Measurements from ENCODE around the gene GUCA1C. TPM values are rescaled to one million over a fixed set of nuclear protein-coding genes. Genes with fewer than 3 reads are reported as not detected.

GUCA1C gene, protein sequence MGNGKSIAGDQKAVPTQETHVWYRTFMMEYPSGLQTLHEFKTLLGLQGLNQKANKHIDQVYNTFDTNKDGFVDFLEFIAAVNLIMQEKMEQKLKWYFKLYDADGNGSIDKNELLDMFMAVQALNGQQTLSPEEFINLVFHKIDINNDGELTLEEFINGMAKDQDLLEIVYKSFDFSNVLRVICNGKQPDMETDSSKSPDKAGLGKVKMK
- total RNA-seq (2016; rRNA removed; fragmentation: Illumina TruSeq; extraction: Trizol), result not detected in 2 replicates
- not detected in 2 replicates for total RNA-seq (2016; cell fraction: cytosol; rRNA removed; fragmentation: Illumina TruSeq; extraction: Trizol; ENCODE audit: low read depth)
- not detected in 2 replicates for total RNA-seq (2016; cell fraction: insoluble cytoplasmic fraction; rRNA removed; fragmentation: Illumina TruSeq; extraction: Trizol)
- not detected in 2 replicates for total RNA-seq (2016; cell fraction: membrane; rRNA removed; fragmentation: Illumina TruSeq; extraction: Trizol)
- not detected in 2 replicates for total RNA-seq (2016; cell fraction: nucleus; rRNA removed; fragmentation: Illumina TruSeq; extraction: Trizol)
- polyA plus RNA-seq (2011; rRNA removed), result not detected in 2 replicates
- polyA plus RNA-seq (2011; cell fraction: cytosol; rRNA removed), result not detected in 2 replicates
- polyA plus RNA-seq (2011; cell fraction: nucleus; rRNA removed), result not detected in 2 replicates
- polyA plus RNA-seq (2012), result not detected in 2 replicates
- not detected in 2 replicates for polyA plus RNA-seq (2016; cell fraction: cytosol; fragmentation: Illumina TruSeq; extraction: Trizol; ENCODE audit: low read depth)
- not detected in 2 replicates for polyA plus RNA-seq (2016; cell fraction: insoluble cytoplasmic fraction; fragmentation: Illumina TruSeq; extraction: Trizol; ENCODE audit: low read depth)
- not detected in 2 replicates for polyA plus RNA-seq (2016; cell fraction: membrane; fragmentation: Illumina TruSeq; extraction: Trizol; ENCODE audit: low read depth)
- polyA plus RNA-seq (2016; cell fraction: nucleus; fragmentation: Illumina TruSeq; extraction: Trizol; ENCODE audit: insufficient read depth, low read depth), result not detected in 2 replicates
- polyA minus RNA-seq (2011; rRNA and poly(A)+ RNA removed; ENCODE audit: low replicate concordance), result not detected in 2 replicates
- polyA minus RNA-seq (2011; cell fraction: cytosol; rRNA and poly(A)+ RNA removed), result not detected in 2 replicates
- not detected in 2 replicates for polyA minus RNA-seq (2011; cell fraction: nucleus; rRNA and poly(A)+ RNA removed)
- not detected for Bru-seq, nascent RNA
- BruChase-seq, experiment 1, labeled RNA remaining after a 6-hour chase, result not detected
- not detected for BruChase-seq, experiment 2, labeled RNA remaining after a 2-hour chase
- long read RNA-seq, experiment 1, result 0 reads
- long read RNA-seq, experiment 2, result 0 reads

DNA sequence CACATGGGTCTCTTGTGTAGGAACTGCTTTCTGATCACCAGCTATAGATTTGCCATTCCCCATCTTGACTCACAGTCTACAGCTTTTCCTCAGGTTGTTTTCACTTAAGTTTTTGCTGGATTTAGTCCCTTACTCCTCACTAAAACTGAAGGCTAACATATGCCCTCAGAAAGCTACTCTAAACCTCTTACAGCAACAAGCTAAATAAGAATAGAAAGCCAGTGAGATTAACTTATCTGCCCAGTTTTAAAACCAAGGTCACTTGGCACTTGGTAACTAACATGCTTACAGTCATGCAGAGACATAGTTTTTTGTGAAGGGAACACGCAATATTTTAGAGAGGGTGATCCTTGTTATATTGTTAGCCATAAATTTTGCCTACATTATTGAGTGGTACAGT is at the start of gene GUCA1C:
Gene GUCA1C, minus strand, starts transcription at position 180 of the 400 bp plus-strand sequence. Its CDS starts 117 bp downstream, at position 63.
- Histone ChIP-seq H3K4me3 (replicated peaks in 1 of 3; ENCODE audit: insufficient read depth in 1 of 3, low read depth in 2 of 3, low read length in 3 of 3) (no peak within 1 kb of the TSS), H3K27me3 (ENCODE audit: control insufficient read depth in 1 of 2, insufficient read depth in 2 of 2, low read length in 2 of 2) (no peaks in the 10 kb centered on the region), H3K9me3 (ENCODE audit: low read length) (no peaks in the 10 kb centered on the region), H3K27ac (ENCODE audit: extremely low read length, insufficient read depth, low read length) (no peak within 1 kb of the TSS), H4K20me1 (ENCODE audit: insufficient read depth, low read length) (no peaks in the 10 kb centered on the region), H3K79me2 (ENCODE audit: insufficient read depth, low read length) (no peaks in the 10 kb centered on the region), H3K36me3 (replicated peaks in 1 of 2; ENCODE audit: control insufficient read depth in 1 of 2, insufficient read depth in 2 of 2, low read length in 2 of 2) (no peaks in the 10 kb centered on the region), H3K4me2 (ENCODE audit: low read depth, low read length) (no peak within 1 kb of the TSS), H3K9ac (ENCODE audit: insufficient read depth, low read depth, low read length) (no peak within 1 kb of the TSS), H2AFZ (ENCODE audit: low read length) (no peak within 1 kb of the TSS), H3K4me1 (ENCODE audit: insufficient read depth, low read length) (no peaks in the 10 kb centered on the region)
- in situ Hi-C loops (cut with HindIII; ENCODE audit: extremely low pct_ligation_motif_present, low pct_unique_long_range_greater_than_20kb) (no loop called here), intact Hi-C loops (cut with micrococcal nuclease; ENCODE audit: unreplicated experiment) (no loop called here)
- ChIA-PET CTCF (ENCODE audit: low intra/inter-chr PET ratio, low total read pairs) (no interaction called here), POLR2A (no interaction called here)
- ATAC-seq (no peak), DNase-seq (ENCODE audit: low spot score) (no peak), FAIRE-seq (no peak)
- no peak for TF ChIP-seq RORA (CRISPR knock-in tag; IDR thresholded peaks at IDR 0.05)
- no peak for TF ChIP-seq NFE2 (CRISPR knock-in tag; IDR thresholded peaks at IDR 0.05)
- TF ChIP-seq SALL1 (CRISPR knock-in tag; IDR thresholded peaks at IDR 0.05), result no peak
- TF ChIP-seq ZNF720 (CRISPR knock-in tag; IDR thresholded peaks at IDR 0.05), result no peak
- TF ChIP-seq ZC3H13 (CRISPR knock-in tag; IDR thresholded peaks at IDR 0.05), result no peak
- no peak for TF ChIP-seq FOXM1 (CRISPR knock-in tag; IDR thresholded peaks at IDR 0.05)
- TF ChIP-seq, protein P1, sequence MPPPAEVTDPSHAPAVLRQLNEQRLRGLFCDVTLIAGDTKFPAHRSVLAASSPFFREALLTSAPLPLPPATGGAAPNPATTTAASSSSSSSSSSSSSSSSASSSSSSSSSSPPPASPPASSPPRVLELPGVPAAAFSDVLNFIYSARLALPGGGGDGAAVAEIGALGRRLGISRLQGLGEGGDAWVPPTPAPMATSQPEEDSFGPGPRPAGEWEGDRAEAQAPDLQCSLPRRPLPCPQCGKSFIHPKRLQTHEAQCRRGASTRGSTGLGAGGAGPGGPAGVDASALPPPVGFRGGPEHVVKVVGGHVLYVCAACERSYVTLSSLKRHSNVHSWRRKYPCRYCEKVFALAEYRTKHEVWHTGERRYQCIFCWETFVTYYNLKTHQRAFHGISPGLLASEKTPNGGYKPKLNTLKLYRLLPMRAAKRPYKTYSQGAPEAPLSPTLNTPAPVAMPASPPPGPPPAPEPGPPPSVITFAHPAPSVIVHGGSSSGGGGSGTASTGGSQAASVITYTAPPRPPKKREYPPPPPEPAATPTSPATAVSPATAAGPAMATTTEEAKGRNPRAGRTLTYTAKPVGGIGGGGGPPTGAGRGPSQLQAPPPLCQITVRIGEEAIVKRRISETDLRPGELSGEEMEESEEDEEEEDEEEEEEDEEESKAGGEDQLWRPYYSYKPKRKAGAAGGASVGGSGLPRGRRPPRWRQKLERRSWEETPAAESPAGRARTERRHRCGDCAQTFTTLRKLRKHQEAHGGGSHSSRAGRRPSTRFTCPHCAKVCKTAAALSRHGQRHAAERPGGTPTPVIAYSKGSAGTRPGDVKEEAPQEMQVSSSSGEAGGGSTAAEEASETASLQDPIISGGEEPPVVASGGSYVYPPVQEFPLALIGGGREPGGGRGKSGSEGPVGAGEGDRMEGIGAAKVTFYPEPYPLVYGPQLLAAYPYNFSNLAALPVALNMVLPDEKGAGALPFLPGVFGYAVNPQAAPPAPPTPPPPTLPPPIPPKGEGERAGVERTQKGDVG (CRISPR knock-in tag; IDR thresholded peaks at IDR 0.05; ENCODE audit: borderline replicate concordance), result no peak
- no peak for TF ChIP-seq SP1 (IDR thresholded peaks at IDR 0.05)
- TF ChIP-seq SP1 (CRISPR knock-in tag; IDR thresholded peaks at IDR 0.05), result no peak
- TF ChIP-seq TCF7 (IDR thresholded peaks at IDR 0.05; ENCODE audit: low read depth), result no peak
- no peak for TF ChIP-seq DNMT3B (CRISPR knock-in tag; conservative IDR thresholded peaks at IDR 0.05)
- TF ChIP-seq POLR2AphosphoS5 (IDR thresholded peaks at IDR 0.05; ENCODE audit: low read depth, low read length), result no peak
- TF ChIP-seq, protein P2, sequence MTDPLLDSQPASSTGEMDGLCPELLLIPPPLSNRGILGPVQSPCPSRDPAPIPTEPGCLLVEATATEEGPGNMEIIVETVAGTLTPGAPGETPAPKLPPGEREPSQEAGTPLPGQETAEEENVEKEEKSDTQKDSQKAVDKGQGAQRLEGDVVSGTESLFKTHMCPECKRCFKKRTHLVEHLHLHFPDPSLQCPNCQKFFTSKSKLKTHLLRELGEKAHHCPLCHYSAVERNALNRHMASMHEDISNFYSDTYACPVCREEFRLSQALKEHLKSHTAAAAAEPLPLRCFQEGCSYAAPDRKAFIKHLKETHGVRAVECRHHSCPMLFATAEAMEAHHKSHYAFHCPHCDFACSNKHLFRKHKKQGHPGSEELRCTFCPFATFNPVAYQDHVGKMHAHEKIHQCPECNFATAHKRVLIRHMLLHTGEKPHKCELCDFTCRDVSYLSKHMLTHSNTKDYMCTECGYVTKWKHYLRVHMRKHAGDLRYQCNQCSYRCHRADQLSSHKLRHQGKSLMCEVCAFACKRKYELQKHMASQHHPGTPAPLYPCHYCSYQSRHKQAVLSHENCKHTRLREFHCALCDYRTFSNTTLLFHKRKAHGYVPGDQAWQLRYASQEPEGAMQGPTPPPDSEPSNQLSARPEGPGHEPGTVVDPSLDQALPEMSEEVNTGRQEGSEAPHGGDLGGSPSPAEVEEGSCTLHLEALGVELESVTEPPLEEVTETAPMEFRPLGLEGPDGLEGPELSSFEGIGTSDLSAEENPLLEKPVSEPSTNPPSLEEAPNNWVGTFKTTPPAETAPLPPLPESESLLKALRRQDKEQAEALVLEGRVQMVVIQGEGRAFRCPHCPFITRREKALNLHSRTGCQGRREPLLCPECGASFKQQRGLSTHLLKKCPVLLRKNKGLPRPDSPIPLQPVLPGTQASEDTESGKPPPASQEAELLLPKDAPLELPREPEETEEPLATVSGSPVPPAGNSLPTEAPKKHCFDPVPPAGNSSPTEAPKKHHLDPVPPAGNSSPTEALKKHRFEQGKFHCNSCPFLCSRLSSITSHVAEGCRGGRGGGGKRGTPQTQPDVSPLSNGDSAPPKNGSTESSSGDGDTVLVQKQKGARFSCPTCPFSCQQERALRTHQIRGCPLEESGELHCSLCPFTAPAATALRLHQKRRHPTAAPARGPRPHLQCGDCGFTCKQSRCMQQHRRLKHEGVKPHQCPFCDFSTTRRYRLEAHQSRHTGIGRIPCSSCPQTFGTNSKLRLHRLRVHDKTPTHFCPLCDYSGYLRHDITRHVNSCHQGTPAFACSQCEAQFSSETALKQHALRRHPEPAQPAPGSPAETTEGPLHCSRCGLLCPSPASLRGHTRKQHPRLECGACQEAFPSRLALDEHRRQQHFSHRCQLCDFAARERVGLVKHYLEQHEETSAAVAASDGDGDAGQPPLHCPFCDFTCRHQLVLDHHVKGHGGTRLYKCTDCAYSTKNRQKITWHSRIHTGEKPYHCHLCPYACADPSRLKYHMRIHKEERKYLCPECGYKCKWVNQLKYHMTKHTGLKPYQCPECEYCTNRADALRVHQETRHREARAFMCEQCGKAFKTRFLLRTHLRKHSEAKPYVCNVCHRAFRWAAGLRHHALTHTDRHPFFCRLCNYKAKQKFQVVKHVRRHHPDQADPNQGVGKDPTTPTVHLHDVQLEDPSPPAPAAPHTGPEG (CRISPR knock-in tag; IDR thresholded peaks at IDR 0.05), result no peak
- no TSS peak for BruUV-seq (replicated peaks)
- WGBS (ENCODE audit: low lambda C conversion rate), result 0% methylated on average over 1 of the region's 1 CpG
